Natural killer cell (primary cell): Measurements from ENCODE around the gene RBM33. TPM values are rescaled to one million over a fixed set of nuclear protein-coding genes. Genes with fewer than 3 reads are reported as not detected.
A peak's percentile ranks its signal among the peaks of the same experiment; 100 is the strongest.

ENCODE experiments used
- ATAC-seq, 3 donors: fragments of 150-1000 bp in 2 of 3; fragments of 200-7000 bp in 1 of 3; cut with Tn5 transposase; 1 replicate in 1 of 3; 2 replicates in 2 of 3; pipeline ENCODE4 v1.10.0; 2021; ENCODE audit warnings: mild to moderate bottlenecking in 2 of 3, moderate library complexity in 2 of 3
- DNase-seq, 2 donors: peaks; one replicate each; pipeline versions ENCODE4 v3.0.0 to v3.0.0-alpha.2; 2013 to 2021; ENCODE audit warnings: mixed read lengths in 1 of 2
- H3K27ac ChIP-seq: one replicate; pipeline ENCODE4 v1.5.1; 2013; ENCODE audit warnings: mild to moderate bottlenecking, low read length
- H3K27me3 ChIP-seq: one replicate; pipeline ENCODE4 v1.6.1; 2013; ENCODE audit warnings: low read length; ENCODE audit not compliant: control insufficient read depth, insufficient read depth
- H3K36me3 ChIP-seq: one replicate; pipeline ENCODE4 v1.6.1; 2013; ENCODE audit warnings: low read length; ENCODE audit not compliant: control insufficient read depth, insufficient read depth
- H3K4me1 ChIP-seq: one replicate; pipeline ENCODE4 v1.6.1; 2013; ENCODE audit warnings: low read length; ENCODE audit not compliant: control insufficient read depth, insufficient read depth
- H3K4me3 ChIP-seq: one replicate; pipeline ENCODE4 v1.5.1; 2013; ENCODE audit warnings: low read length
- H3K9me3 ChIP-seq: one replicate; pipeline ENCODE4 v1.6.1; 2013; ENCODE audit warnings: low read length; ENCODE audit not compliant: control insufficient read depth, insufficient read depth
- H3K27ac Mint-ChIP-seq, 2 donors: one replicate each; pipeline ENCODE4 v1.8.0; 2022; ENCODE audit warnings: mild to moderate bottlenecking in 2 of 2, mixed read lengths in 2 of 2, moderate library complexity in 1 of 2
- H3K27me3 Mint-ChIP-seq, 2 donors: one replicate each; pipeline ENCODE4 v1.8.0; 2022; ENCODE audit warnings: low read depth in 2 of 2, mixed read lengths in 2 of 2
- H3K36me3 Mint-ChIP-seq: one replicate; pipeline ENCODE4 v1.8.0; 2022; ENCODE audit warnings: mixed read lengths
- H3K4me1 Mint-ChIP-seq, 2 donors: one replicate each; pipeline ENCODE4 v1.8.0; 2022; ENCODE audit warnings: mixed read lengths in 2 of 2
- H3K4me3 Mint-ChIP-seq: one replicate; pipeline ENCODE4 v1.8.0; 2022; ENCODE audit warnings: mild to moderate bottlenecking, moderate library complexity, mixed read lengths
- H3K9me3 Mint-ChIP-seq, 2 donors: one replicate each; pipeline ENCODE4 v1.8.0; 2022; ENCODE audit warnings: mixed read lengths in 2 of 2
- WGBS: methylation state at CpG from one replicate; pipeline ENCODE4 v1.1.7; 2013; ENCODE audit warnings: missing lambda C conversion rate; ENCODE audit not compliant: insufficient coverage; 5-methylcytosine and 5-hydroxymethylcytosine counted together
- intact Hi-C: fragments of 100-400 bp; cut with micrococcal nuclease; formaldehyde crosslinking; loops from one replicate; pipeline ENCODE4 v1.14.2; 2022
- total RNA-seq, 4 donors: library from RNA; stranded (reverse); fragments of 120-200 nt in 1 of 4; gene quantifications; one replicate each; pipeline versions ENCODE4 v1.2.3 to v1.2.4, GENCODE V29; 2013 to 2022
- TF ChIP-seq, protein P1 (sequence below): fragments of 200-600 bp; IDR thresholded peaks from one replicate; pipeline ENCODE4 v1.8.0; 2022; ENCODE audit warnings: antibody characterized with exemption

The RBM33 gene
- total RNA-seq, 3 donors from 2014 or later (not counting 1 experiment from before 2014, with no cell fraction given) = 161 to 182 (median 182) TPM

DNA sequence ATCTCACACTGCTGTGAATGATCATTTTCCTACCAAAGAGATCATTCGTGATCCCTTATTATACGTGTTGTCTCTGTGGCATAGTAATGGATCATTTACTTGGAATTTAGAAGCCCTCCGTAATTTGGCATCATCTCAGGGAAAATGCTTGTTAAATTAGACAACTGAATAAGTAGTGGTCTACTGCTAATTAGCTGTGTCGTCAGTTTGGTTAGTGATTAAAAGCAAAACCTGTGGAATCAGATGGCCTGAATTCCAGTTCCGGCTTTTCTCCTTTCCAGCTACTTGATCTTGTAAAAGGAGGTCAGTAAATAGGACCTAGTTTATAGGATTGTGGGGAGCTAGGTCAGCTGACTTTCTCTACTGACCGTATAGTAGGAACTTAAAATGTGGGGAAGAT, 65.6 kb downstream of the RBM33 start:
- DNase-seq (no peak), ATAC-seq (no peak)
- Histone ChIP-seq H3K27ac (no peak overlapping the region), H3K4me3 (no peak overlapping the region), H3K9me3 (no peaks in the 10 kb centered on the region), H3K4me1 (peaks cover 12% of the 10 kb centered on the region), H3K36me3 (peaks cover 59% of the 10 kb centered on the region), H3K27me3 (no peaks in the 10 kb centered on the region)
- intact Hi-C loops = no loop called here
- no peak overlapping the region for H3K27ac Mint-ChIP-seq
- H3K27me3 Mint-ChIP-seq = no peaks in the 10 kb centered on the region
- TF ChIP-seq, protein P1, sequence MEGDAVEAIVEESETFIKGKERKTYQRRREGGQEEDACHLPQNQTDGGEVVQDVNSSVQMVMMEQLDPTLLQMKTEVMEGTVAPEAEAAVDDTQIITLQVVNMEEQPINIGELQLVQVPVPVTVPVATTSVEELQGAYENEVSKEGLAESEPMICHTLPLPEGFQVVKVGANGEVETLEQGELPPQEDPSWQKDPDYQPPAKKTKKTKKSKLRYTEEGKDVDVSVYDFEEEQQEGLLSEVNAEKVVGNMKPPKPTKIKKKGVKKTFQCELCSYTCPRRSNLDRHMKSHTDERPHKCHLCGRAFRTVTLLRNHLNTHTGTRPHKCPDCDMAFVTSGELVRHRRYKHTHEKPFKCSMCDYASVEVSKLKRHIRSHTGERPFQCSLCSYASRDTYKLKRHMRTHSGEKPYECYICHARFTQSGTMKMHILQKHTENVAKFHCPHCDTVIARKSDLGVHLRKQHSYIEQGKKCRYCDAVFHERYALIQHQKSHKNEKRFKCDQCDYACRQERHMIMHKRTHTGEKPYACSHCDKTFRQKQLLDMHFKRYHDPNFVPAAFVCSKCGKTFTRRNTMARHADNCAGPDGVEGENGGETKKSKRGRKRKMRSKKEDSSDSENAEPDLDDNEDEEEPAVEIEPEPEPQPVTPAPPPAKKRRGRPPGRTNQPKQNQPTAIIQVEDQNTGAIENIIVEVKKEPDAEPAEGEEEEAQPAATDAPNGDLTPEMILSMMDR = no peak
- H3K9me3 Mint-ChIP-seq = no peaks in the 10 kb centered on the region
- H3K36me3 Mint-ChIP-seq = no peaks in the 10 kb centered on the region
- WGBS = 94% methylated on average over 6 of the region's 6 CpGs
- no peak overlapping the region for H3K4me3 Mint-ChIP-seq
- peaks cover 28 to 33% of the 10 kb centered on the region in 2 donors for H3K4me1 Mint-ChIP-seq

DNA sequence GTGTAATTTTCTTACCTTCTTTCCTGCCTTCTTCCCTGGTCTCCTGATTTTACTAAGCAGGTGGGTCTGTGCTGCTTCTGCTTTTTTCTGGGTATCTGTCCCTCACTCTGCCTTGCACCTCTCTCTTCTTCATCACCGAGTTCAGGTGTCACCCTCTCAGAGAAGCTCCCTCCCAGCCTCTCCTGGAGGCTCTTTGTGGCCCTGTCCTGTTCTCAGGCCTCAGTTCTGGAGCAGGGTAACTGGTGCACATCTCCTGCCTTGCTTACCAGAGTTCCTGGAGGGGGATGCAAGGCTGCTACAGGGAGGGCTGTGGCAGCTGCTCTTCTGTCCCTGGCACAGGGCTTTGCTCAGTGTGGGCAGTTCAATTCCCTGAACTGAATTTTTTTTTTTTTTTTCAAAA, 66.1 kb downstream of the RBM33 start:
- ATAC-seq = no peak
- Histone ChIP-seq H3K27ac (no peak overlapping the region), H3K4me3 (no peak overlapping the region), H3K9me3 (no peaks in the 10 kb centered on the region), H3K36me3 (peaks cover 61% of the 10 kb centered on the region), H3K27me3 (no peaks in the 10 kb centered on the region), H3K4me1 (peaks cover 12% of the 10 kb centered on the region)
- no peaks in the 10 kb centered on the region for H3K27me3 Mint-ChIP-seq
- intact Hi-C loops = no loop called here
- H3K36me3 Mint-ChIP-seq = no peaks in the 10 kb centered on the region
- peaks cover 28 to 33% of the 10 kb centered on the region in 2 donors for H3K4me1 Mint-ChIP-seq
- TF ChIP-seq, protein P1 = no peak
- H3K27ac Mint-ChIP-seq = no peak overlapping the region
- DNase-seq = no peak
- 93% methylated on average over 1 of the region's 1 CpG for WGBS
- H3K9me3 Mint-ChIP-seq = no peaks in the 10 kb centered on the region
- no peak overlapping the region for H3K4me3 Mint-ChIP-seq

DNA sequence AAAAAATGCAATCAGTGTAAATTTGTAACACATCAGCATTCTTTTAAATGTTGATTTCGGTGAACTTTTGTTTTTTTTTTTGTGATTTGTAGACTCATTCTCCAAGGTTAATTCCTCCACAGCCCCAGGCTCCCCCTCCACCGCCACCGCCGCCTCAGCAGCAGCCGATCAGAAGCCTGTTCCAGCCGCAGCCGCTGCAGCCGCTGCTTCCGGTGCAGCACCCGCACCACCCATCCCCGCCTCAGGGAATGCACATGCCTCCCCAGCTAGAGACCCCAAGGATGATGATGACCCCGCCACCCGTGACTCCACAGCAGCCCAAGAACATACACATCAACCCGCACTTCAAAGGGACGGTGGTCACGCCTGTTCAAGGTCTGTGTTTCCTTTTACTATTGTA, 66.6 kb downstream of the RBM33 start:
- intact Hi-C loops = no loop called here
- no peak overlapping the region for H3K4me3 Mint-ChIP-seq
- Histone ChIP-seq H3K27me3 (no peaks in the 10 kb centered on the region), H3K9me3 (no peaks in the 10 kb centered on the region), H3K4me3 (no peak overlapping the region), H3K4me1 (peaks cover 12% of the 10 kb centered on the region), H3K27ac (no peak overlapping the region), H3K36me3 (peaks cover 61% of the 10 kb centered on the region)
- no peaks in the 10 kb centered on the region for H3K36me3 Mint-ChIP-seq
- peaks cover 28 to 34% of the 10 kb centered on the region in 2 donors for H3K4me1 Mint-ChIP-seq
- TF ChIP-seq, protein P1 = no peak
- no peaks in the 10 kb centered on the region for H3K9me3 Mint-ChIP-seq
- over 99% methylated on average over 16 of the region's 16 CpGs for WGBS
- H3K27me3 Mint-ChIP-seq = no peaks in the 10 kb centered on the region
- no peak overlapping the region for H3K27ac Mint-ChIP-seq
- no peak for ATAC-seq
- DNase-seq = no peak

DNA sequence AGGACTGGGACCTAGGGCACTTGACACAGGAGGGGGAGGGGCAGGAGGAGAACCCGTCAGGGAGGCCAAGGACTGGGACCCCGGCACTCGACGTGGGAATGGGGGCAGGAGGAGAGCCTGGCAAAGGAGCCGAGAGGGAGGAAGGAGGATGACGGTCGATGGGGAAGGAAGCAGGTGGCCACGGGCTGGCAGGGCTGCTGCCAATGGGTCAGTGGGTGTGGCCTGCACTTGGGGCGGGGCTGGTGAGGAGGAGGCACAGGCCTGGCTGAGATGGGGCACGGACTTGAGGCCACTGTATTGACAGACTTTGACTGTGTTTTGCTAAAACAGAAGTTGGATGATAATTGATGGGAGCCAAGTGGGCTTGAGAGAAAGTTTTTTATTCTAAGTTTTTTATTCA, 68.9 kb downstream of the RBM33 start:
- H3K36me3 ChIP-seq = peaks cover 60% of the 10 kb centered on the region
- no peaks in the 10 kb centered on the region for H3K27me3 ChIP-seq
- H3K4me3 Mint-ChIP-seq = no peak overlapping the region
- no peaks in the 10 kb centered on the region for H3K27me3 Mint-ChIP-seq
- peaks cover 12% of the 10 kb centered on the region for H3K4me1 ChIP-seq
- peaks cover 35 to 49% of the 10 kb centered on the region in 2 donors for H3K4me1 Mint-ChIP-seq
- intact Hi-C loops = no loop called here
- no peak overlapping the region for H3K27ac ChIP-seq
- H3K9me3 ChIP-seq = no peaks in the 10 kb centered on the region
- H3K27ac Mint-ChIP-seq = peak overlapping the region; percentile 34 to 80
- 59% methylated on average over 10 of the region's 10 CpGs for WGBS
- ATAC-seq (peak in 2 of 3 donors; percentile 42 to 51), DNase-seq (no peak)
- no peaks in the 10 kb centered on the region for H3K36me3 Mint-ChIP-seq
- TF ChIP-seq, protein P1 = no peak
- H3K9me3 Mint-ChIP-seq = no peaks in the 10 kb centered on the region
- no peak overlapping the region for H3K4me3 ChIP-seq
